Cardiac septum (tissue), 1 donor: Measurements from ENCODE around the gene NUP93. TPM values are rescaled to one million over a fixed set of nuclear protein-coding genes. Genes with fewer than 3 reads are reported as not detected.
A peak's percentile ranks its signal among the peaks of the same experiment; 100 is the strongest.
"Not testable (repeated sequence)": the region's sequence is repeated elsewhere in the genome, so short reads cannot be mapped to it uniquely, and the experiment has no call there.

ENCODE experiments used
- DNase-seq: peaks from one replicate; pipeline ENCODE4 v3.0.0-alpha.2; 2020; ENCODE audit warnings: low spot score
- intact Hi-C: fragments of 100-400 bp; cut with DNase I; formaldehyde crosslinking; loops from one replicate; pipeline ENCODE4 v1.14.0; 2022
- total RNA-seq: library from RNA; stranded (reverse); fragmentation: NEBNext Ultra II Directional; extraction: Animal tissue kit (Norgen Biotek cat#: 25700); gene quantifications from one replicate; pipeline ENCODE4 v1.2.1, GENCODE V29; 2021
- donor health status: DM: no; HTN: no; CAD: no.

Gene NUP93
- total RNA-seq, 1 donor from 2014 or later = 33.4 TPM

- no peak for DNase-seq
- intact Hi-C loops = no loop called here
Measured at GRCh38 chr16:56738221-56738620, 8.3 kb downstream of the NUP93 start.

- DNase-seq, intact Hi-C loops: not testable (repeated sequence)
Measured at GRCh38 chr16:56739378-56739777, 9.4 kb downstream of the NUP93 start.

DNA sequence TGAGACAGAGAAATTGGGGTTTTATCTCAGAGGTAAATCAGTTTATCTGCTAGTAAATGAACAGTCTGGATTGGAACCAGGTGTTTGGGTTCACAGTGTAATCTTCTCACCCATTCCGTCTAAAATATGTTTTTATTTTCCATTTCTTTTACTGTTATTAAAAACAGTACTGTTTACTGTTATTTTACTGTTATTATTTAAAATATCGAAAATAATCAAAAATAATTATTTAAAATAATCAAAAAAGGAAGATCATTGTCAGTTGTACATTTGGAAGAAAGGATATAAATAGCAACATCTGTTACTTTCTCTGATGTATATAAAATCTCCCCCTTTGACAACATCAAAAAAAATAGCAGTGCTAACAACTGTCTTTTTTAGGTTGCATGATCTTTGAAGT is 11.5 kb downstream of the NUP93 start:
- DNase-seq = no peak
- intact Hi-C loops = no loop called here

DNA sequence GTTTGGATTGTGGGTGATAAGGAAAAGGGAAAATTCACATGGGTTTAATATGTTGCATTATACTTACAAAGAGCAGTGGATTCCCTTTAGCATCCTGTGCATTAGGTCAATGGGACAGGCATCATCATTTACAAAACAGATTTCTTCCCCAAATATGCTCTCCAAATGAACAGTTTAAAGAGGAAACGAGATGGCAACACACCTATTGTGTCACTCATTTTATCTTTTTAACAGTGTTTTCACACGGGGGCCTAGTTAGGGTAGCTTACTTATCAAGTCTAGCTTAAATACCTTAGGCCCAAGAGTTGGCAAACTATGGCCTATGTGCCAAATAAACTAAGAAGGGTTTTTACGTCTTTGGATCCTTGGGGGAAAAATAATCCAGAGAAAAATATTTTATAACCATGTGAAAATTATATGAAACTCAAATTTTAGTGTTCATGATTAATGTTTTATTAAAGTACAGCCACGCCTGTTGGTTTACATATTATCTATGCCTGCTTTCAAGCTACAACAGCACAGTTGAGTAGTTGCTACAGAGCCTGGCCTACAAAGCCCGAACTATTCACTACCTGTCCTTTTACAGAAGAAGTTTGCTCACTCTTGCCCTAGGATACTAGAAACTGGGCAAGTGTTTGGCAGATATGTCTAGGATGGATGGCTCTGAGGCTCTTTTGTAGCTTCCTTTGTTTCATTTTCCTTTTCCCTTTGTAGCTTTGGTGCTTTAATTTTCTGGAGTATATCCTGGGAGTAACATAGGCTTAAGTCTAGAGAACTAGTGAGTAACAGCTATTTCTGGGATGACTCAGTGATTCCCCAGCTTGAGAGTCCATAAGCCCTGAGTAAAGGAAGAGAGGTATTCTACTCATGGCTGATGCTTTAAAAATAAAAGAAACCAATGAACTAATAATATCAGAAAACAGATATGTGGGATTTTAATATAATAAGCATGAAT is 12.4 kb downstream of the NUP93 start:
- no peak for DNase-seq
- intact Hi-C loops = no loop called here

GRCh38 chr16:56743840-56744239 is 13.9 kb downstream of the NUP93 start:
- intact Hi-C loops = no loop called here
- peak; percentile 76 for DNase-seq

DNA sequence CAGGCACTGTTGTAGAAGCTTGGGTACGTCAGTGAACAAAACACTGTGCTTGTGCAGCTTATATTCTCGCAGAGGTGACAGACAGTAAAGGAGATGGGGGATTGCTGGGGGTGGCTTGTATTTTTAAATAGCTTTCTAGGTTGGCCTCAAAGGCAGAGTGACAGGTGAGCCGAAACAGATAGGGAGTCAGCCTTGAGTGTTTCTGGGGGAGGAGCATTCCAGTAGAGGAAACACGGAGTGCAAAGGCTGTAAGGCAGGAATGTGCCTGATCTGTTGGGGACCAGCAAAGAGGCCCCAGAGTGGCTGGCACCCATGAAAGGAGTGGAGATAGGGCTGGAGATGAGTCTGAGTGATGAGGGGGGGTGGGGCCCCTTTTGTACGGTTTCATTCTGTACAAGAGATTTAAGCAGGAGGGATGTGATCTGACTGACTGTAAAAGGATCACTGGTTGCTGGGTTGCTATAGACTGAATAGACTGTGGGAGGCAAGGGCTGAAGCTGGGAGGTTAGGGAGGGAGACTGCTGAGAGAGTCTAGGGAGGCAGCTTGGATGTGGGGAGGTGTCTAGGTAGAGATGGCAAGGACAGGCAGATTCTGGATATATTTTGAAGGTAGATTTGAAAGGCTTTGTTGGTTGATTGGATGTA is 15.2 kb downstream of the NUP93 start:
- intact Hi-C loops = no loop called here
- DNase-seq = no peak

DNA sequence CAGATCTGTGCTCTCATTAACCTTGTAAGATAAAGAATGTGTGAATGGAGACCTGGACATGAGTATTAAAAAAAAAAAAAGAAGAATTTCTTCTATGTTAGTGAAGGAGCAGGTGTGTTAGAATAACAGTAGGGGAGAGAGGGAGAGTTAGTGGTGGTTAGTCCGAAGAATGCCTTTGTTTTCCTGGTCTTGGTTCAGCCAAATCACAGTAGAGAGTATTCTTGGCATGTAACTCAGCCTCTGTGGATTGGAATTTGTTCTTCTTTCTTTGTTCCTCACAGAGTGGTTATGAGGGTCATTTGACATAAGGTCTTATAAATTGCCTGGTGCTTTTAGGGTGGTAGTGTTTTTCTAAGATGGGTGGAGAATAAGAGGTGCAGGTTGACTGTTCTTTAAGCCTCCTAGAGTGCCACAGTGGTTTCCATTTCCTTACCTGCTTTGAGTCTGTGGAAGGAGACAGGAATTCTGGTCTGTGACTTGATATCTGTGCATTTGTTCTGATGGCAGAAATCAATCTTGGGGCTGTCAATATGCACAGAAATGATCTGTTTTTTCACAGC is 17.6 kb downstream of the NUP93 start:
- intact Hi-C loops = no loop called here

GRCh38 chr16:56748191-56748590 is 18.3 kb downstream of the NUP93 start:
- no peak for DNase-seq

More for the DNA sequence above, 17.6 kb downstream of the NUP93 start:
- no peak for DNase-seq

GRCh38 chr16:56748826-56749225 is 18.9 kb downstream of the NUP93 start:
- intact Hi-C loops = no loop called here
- no peak for DNase-seq

More at GRCh38 chr16:56748191-56748590, 18.3 kb downstream of the NUP93 start:
- intact Hi-C loops = no loop called here

GRCh38 chr16:56749672-56750491 is 20.0 kb downstream of the NUP93 start:
- intact Hi-C loops = no loop called here
- no peak for DNase-seq

DNA sequence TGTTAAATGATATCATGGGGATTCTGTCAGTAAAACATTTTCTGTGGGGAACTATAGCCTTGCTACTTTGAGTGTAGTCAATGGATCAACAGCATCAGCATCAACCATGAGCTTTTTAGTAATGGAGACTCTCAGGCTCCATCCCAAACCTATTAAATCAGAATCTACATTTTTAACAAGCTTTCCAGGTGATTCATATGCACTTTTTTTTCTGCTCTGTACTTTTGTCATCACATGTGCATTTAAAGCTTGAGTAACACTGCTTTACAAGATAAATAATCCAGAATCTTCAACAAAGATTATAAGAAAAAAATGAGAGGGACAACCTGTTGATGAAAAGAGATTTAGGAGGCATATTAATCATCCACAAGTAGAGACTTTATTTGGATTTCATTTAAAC is 23.5 kb downstream of the NUP93 start:
- intact Hi-C loops = no loop called here

GRCh38 chr16:56755038-56755437 is 25.1 kb downstream of the NUP93 start:
- DNase-seq = no peak
- intact Hi-C loops = no loop called here

More for the DNA sequence above, 23.5 kb downstream of the NUP93 start:
- no peak for DNase-seq

- intact Hi-C loops = no loop called here
- DNase-seq = no peak
Measured at GRCh38 chr16:56758432-56758831, 28.5 kb downstream of the NUP93 start.

- intact Hi-C loops = no loop called here
- no peak for DNase-seq
Measured at GRCh38 chr16:56758930-56759329, 29.0 kb downstream of the NUP93 start.

DNA sequence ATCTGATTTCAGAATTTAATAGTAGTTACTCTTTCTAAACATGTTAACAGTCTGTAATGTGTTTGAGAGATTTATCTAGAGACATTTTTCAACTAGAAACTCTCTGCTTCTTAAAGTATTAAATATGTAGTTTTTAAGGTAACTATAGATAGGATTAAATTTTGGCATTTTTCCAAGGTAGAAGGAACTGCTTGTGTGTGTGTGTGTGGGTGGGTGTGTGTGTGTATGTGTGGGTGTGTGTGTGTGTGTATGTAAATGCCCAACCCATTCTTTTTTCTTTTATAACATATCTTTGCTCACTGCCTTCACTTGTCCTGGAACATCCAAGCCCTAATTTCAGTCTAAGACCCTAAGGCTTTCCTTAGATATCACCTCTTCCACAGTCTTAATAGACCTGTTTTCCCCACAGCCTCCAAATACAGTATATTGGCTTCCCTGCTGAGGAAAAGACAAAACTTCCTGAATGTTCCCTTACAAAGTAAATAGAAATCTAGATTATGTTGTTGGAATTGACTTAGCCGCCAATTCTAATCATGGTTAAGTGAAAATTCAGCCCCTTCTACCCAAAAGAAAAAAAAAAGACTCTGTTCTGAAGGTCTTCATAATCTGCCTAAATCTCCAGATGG is 33.5 kb downstream of the NUP93 start:
- intact Hi-C loops = no loop called here
- DNase-seq = no peak

GRCh38 chr16:56764835-56765234 is 34.9 kb downstream of the NUP93 start:
- DNase-seq = no peak
- intact Hi-C loops = no loop called here

GRCh38 chr16:56765949-56766348 is 36.0 kb downstream of the NUP93 start:
- no peak for DNase-seq
- intact Hi-C loops = no loop called here

DNA sequence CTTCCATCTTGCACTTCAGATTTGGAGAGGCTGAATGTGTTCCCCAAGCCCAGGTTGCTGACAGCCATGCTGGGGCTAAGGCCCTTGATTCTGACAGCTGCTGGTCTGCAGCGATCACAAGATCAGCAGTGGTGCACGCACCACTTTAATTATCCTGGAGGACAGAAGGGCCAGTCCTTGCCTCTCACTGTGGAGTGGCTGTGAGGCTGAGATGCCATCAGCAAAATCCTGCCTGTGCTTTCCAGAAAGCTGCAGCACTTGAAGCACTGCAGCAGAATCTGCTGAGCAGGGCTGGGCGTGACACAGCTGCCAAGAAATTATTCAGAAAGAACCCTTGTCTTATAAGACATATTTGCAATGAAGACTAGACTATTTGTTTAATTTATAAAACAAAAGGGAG is 37.1 kb downstream of the NUP93 start:
- intact Hi-C loops = no loop called here
- no peak for DNase-seq

- intact Hi-C loops = no loop called here
- no peak for DNase-seq
Measured at GRCh38 chr16:56769677-56770076, 39.7 kb downstream of the NUP93 start.
